Measurements from ENCODE around the gene NT5C1A.

The NT5C1A gene

DNA sequence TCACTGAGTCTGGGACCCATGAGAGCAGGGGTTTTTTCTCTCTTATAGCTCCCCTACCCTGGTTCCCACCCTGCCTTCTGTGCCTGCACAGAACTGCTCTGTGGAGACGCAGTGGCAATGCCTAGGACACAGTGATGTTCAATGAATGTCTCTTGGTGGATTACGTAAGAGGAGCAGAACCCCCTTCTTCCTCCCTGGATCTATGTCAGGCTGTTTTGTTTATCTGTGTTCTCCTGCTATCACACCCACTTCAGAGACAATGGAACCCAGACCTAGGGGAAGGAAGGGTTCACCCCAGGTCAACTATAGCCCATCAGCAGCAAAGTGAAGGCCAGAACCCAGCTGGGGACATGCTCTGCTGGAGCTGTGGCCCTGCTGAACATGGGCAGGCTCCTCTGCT lies 17.3 kb upstream of the NT5C1A start:
- no peak for DNase-seq

DNA sequence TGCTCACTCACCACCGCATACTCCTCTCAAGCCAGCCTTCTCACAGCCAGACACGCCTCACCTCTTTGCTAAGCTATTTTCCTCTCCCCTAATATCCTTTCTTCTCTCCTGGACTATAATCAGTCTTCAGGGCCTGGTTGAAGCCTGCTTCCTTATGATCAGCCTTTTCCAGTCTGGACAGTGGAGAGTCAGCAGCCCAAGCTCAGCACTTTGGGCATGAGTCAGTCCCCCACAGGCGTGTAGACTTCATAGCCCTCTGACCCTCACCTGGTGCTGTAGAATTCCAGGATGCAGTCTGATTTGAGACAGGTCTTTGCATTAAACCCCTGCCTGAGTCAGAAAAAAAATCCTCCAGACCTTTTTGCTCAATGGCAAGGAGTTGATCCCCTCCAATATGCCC lies 16.8 kb upstream of the NT5C1A start:
- no peak for DNase-seq

DNA sequence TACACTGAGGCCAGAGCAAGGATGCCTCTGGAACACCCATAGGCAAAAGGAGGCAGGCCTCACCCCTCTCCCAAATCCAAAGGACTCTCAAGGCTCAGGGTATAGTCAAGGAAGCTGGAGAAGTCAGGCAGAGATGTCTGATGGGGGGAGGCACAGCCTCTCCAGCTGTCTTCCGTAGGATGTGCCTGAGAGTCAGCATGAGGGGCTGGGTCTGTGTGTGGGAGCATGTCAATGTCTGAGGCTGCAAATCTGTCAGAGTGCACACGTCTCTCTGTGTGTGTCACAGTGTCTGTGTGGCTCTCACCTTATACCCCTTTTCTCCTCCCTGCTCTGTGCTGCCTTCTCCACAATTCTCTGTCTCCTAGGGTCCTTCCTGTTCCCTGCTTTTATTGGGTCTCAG lies 15.3 kb upstream of the NT5C1A start:
- no peak for DNase-seq

DNA sequence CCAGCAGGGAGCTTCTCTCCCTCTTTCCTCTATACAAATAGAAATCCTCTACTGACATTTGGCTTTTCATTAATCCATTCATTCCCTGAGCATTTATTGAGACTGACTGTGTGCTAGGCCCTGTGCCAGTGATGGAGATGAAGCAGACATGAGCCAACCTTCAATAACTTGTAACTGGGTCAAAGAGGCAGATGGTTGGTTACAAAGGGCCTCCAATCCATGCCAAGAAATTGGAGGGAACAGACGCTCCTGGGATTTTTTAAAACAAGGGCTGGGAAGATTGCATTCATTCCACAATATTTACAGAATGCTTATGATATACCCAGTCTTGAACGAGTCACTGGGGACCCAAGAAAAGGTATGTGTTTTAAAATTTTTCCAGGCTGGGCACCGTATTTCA lies 13.2 kb upstream of the NT5C1A start:
- DNase-seq: no peak

DNA sequence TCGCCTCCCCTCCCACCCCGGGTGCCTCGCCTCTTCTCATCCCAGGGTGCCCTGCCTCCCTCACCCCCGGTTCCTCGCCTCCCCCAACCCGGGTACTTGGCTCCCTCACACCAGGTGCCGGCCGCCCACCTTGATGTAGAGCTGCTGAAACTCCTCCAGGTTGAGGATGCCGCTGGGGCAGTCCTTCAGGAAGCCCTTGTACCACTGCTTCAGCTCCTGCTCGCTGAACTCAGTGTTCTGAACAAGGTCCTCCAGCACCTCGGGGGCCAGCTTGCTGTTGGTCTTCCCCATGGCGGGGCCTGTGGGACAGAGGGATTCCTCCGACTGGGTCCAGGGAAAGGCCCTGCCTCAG lies 12.4 kb upstream of the NT5C1A start:
- no peak for DNase-seq

DNA sequence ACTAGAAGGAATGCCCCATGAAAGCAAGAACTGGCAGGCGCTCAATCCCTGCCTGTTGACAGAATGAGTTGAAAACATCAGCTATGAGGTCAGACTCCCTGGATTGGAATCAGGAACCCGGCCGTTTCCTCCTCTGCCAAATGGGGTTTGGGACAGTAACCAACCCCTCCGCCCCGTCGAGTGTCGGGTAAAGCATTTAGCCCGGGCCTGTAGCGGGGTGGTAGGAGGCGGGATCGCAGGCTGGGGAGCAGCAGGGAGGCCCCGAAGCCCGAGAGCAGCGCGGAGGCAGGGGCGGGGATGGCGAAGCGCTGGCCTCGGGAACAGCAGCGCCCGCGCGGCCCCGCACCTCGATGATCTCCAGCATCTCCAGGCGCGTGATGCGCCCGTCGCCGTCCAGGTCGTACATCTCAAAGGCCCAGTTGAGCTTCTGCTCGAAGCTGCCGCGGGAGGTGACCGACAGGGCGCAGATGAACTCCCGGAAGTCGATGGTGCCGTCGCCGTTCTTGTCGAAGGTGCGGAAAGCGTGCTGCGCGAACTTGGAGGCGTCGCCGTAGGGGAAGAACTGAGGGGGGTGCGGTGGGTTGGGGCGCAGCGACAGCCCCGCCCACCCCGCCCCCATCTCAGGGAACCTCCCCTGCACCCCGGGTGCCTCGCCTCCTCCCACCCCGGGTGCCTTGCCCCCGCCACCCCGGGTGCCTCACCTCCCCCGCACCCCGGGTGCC lies 11.8 kb upstream of the NT5C1A start:
- peak; percentile 74 for DNase-seq

DNA sequence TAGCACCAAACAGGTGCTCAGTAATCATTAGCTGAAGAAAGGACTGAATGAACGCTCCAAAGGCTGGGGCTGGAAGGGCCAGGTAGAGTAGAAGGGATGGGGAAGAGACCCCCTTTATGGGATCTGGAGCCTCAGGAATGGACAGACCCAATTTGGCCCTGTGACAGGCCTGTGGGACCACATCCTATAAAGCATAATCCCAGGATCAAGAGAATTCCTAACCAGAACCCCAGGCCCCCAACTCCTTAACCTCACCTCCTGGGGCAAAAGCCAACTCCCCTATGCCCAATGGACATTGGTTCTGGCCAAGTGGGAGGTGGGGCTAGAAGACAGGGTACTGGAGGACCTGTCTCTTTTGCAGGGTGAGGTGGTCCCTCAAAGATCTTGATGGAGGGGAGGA lies 10.1 kb upstream of the NT5C1A start:
- no peak for DNase-seq

DNA sequence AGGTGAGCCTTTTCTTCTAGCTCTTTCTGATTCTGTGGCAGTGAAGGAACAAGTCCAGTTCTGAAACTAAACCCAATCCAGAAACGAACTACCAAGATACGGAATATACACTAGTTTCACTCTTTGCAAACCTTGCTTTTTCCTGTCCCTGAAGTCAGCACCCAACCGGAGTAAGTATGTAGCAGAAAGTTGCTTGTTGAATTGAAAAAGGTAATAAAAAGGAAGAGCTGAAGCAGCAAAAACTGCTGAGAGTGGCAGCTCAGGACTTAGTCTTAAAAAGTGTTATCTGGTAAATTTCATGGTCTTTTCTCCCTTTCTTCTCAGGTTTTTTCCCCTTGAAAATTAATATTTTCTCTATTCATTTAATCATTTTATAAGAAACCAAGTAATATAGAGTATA lies 9.4 kb upstream of the NT5C1A start:
- no peak for DNase-seq

DNA sequence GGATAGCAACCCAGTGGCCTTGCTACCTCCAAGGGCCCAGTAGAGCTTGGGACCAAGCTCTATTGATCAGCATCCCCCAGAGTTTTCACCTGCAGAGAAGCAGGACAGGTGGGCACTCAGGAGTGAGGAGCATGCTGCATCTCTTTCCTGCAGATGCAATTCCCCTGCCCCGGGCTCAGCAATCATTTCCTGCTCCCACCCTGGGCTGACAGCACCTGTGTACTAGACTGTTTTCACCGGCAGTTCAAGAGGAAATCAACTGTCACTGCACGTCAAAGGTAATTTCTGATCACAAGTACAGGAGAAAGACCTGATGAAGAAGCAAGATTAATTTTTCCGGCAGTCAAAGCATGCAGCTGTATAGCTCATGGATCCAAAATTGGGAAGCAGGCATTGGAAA lies 8.8 kb upstream of the NT5C1A start:
- peak; percentile 49 for DNase-seq

DNA sequence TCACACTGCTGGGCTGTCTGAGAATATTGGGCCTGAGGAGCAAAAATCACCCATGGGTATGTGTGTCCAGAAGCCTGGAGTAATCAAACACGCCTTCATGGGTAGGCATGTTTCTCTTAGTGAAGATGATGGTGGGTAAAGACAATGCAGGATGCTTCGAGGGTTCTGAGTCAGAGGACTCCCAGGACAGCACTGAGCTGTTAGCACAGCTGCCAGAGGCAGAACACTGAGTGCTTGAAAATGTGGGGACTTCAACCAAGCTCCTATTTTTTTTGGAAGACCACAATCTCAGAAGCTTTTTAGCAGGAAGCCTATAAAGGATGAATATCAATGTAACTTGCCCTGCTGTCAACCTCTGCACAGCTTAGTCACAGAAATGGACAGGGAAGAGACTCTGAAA lies 7.9 kb upstream of the NT5C1A start:
- no peak for DNase-seq

DNA sequence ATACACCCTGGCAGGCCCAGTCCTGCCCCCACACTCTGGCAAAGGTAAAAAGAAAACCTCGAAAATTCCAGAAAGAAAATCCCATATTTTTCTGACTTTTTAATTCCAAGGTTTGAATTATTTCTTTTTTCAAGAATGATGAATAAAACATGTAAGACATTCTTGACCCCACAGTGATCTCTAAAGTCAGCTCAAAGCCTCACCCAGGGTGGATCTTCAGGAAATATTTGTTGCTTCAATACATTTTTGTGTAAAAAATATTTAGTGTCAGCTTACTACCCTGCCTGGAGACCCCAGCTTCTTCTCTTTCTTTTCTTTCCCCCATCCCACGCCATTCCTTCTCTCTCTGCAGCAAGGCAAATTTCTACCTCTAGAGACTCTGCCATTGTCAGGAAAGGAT lies 7.0 kb upstream of the NT5C1A start:
- no peak for DNase-seq

DNA sequence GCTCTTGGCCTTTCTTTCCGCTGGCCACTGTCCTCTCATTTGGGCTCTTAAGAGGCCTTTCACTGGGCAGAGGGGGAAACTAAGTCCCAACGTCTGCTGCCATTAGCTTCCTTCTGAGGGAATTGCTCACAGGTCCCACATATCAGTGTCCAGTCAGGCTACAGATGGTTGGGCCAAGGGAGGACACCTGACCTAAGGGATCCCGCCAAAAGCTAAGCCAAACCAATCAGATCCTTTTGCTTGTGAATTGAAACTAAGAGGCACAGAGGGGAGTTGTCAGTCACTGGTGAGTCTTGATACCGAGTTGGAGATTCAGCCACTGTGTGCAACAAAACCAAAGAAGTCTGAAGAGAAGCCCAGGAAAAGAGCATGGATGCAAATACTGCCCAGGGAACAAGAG lies 5.7 kb upstream of the NT5C1A start:
- DNase-seq: no peak

DNA sequence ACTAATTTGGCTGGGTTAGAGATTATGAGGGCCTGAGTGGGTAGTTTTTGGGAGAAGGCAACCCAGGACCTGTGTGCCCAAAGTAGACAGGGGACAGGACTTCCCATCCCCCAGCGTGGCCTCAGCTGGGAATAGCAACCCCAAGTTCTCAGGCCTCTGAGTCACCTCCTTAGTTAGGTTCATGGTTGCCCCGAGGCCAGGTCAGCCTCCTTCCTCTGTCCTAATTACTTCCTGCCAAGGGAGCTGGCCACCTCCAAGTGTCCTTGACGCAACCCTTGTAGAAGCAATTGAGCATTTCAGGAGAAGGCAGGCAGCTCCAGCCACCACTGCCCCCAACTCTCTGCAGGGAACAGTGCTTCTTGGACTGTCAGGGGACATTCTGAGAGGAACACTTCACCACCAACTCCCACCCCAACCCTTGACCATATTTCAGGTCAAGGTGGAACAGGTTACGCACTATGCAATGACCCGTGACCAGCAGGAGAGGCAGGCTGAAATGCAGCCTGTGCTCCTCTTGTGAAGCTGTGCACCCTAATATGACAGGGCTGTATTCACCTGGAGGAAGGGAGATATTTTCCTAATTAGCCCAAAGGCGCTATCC lies 5.1 kb upstream of the NT5C1A start:
- no peak for DNase-seq

DNA sequence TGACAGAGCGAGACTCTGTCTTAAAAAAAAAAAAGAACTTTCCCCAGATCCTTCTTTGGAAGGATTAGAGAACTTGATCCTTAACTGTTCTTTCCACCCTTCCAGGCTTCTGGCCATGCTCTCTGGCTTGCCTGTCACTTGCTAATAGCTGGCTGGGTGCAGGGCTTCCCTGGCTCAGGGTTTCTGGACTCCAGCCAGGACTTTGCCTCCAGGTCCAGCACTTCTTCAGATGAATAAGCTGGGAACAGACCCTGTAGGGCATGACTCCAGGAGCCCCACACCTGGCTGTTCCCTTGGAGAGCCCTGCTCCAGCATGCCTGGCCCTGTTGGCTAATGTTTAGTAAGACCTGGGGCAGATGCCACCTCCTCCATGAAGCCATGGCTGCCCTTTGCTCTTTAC lies 3.3 kb upstream of the NT5C1A start:
- DNase-seq: no peak

DNA sequence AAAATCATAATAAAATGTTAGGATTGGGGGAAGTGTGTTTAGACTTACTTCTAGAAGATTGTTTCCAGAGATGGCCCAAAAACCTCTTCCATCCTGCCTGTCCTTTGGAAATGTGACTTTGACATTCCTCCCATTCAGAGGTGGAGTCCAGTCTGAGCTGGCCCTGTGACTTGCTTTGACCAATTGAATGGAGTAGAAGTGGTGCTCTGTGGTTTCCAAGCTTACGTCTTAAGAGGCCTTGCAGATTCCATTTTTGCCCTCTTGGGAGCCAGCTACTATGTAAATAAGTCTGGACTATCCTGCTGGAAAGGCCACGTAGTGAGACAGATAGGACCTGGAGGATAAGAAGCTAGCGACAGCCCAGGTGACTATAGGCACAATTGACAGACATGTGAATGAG lies 1.3 kb upstream of the NT5C1A start:
- no peak for DNase-seq

DNA sequence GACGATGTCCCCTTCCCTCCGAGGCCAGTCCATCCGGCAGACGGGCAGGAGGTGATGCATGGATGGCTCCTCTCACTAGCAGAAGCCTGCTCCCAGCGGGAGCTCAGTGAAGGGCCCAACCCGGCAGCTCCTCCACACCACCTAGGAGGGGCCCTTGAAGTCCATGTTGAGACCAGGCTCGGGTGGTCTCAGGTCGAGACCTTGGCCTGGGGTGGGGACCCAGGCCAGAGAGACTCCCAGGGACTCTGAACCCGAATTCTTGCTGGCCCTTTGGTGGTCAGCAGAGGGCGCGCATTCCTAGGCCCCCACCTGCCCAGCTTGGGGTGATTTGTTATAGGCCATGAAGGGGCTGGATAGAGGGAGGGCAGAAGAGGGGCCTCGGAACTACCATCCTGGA lies 642 bp upstream of the NT5C1A start:
- peak; percentile 55 for DNase-seq

DNA sequence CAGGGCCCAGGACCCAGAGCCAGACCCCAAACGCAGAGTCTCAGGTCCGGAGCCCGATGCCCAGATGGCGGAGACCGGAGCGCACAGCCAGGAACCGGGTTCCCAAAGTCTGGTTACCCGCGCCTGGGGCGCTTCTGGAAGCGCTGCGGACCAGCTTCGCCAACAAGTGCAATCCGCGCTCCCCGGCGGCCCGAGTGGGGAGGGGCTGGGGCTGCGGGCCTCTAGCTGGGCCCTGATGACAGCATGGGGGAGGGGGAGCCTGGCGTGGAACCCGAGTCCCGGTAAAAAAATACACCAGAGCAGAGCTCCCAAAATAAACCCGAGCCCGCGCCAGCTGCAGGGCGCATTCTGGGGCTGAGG lies 494 bp downstream of the NT5C1A start:
- DNase-seq: peak; percentile 29

DNA sequence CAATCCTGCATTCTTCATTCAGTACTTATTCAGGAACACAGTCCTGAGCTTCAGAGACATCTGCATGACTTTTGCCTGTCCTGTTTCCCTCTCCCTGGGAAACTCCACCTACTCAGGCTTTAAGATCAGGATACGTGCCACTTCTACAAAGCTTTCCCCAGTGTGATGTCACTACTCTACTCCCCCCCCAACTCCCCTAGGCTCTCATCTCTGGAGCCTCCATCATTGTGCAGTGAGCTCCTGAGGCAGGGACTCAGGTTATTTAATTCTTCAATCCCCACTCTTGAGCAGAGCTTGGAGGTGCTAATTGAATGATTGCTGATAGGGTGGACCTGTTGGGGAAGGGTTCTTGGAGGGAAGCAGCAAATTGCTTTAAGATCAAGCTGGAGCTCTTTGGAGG lies 1.2 kb downstream of the NT5C1A start:
- DNase-seq: no peak

DNA sequence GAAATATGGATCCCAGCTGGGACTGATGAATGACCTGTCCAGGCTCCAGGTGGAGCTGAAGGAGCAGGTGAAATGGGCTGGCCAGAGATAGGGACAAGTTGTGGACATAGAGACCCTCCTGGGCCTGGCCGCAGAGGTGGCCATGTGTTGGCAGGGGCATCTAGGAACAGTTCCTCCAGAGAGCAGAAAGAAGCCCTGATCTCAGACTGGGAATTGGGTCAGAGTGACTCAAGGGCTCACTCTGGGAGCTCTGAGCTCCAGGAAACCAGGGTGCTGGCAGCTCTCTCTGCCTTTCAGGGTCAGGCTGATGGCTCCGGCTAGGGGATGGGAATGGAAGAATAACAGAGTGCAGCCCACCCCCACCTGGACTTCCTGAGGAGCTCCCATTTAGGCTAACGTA lies 3.0 kb downstream of the NT5C1A start:
- no peak for DNase-seq

DNA sequence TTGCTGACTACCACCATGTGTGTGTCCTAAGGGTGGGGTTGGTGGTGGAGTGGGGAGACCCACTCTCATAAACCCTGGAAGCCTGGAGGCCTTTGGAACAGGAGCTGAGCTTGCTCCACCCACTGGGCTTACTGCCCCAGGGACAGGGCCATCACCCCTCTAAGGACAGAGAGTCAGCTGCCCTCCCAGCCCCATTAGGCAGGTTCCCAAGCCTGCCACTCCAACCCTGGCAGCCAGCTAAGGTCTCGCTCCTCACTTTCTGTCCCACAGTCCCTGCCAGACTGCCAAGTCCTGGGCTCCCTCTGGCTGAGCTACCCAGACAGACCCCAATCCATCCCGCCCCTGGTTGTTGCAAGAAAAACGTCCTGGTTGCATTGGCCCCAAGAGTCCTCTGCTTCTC lies 3.8 kb downstream of the NT5C1A start:
- no peak for DNase-seq

DNA sequence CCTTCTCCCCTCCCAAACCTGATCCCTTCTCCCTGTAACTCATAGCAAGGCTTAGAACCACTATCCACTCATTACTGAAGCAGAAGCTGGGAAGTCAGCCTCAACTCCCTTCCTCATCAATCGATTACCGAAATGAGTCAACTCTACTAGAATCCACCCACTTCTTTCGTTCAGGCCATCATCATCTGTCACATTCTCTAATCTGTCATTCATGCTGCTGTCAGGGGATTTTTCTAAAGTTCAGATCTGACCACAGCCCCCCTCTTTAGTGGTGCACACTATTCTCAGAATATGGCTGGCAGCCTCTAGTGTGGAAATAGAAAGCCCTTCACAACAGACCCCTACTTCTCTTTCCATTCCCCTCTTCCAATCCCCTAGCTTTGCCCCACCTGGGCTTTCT lies 5.1 kb downstream of the NT5C1A start:
- no peak for DNase-seq

DNA sequence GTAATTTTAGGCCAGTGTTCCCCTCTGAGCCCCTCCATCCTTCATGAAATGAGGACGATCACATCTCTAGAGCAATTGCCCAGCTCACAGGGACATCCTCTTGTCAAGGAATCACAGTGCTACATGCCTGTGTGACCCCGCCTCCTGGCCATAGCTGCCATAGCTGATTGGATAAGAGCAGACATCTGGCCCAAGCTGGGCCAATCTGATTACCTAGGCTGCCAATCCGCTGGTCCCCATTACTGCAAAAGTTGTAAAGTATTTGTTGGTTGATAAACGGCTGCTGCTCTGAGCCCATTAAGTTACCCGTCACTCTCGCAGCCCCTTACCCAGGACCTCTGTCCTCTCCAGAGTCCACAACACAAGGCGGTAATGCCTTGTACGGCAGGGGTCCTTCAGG lies 8.3 kb downstream of the NT5C1A start:
- no peak for DNase-seq

DNA sequence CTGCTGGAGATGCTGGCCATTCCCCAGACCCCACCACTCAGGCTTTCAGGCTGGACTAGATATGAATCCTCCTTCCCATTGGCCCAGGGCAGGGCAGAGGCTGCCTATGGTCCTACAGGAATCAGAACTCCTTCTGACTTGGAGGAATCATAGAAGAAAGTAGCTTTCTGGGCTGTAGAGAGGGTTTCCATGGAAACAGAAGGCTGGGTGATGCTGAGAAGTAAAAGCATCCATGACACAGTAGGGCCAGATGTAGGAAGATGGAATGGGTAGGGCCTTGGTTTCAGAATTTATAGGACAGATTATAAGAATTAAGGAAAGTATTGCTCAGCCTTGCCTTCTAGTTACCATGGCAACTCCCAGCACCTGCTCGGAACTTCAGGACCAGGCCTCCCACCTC lies 9.0 kb downstream of the NT5C1A start:
- DNase-seq: no peak

DNA sequence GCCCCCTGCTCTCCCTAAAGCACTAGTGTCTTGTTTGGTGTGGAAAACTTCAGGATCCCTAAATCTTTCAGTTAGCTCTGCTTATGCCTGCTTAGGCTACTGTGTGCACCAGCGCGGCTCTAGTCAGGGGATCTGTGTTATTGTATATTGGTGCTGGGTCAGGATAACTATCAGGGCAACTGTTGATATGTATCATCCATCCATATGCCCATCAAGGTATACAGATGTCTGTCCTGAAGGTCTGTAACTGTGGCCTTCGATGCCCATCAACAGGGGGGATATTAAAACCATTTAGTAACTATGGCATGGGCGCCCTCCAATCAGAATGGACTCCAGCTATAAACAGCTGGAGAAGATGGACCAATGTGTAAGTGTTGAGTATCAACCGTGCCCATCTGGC lies 12.4 kb downstream of the NT5C1A start:
- no peak for DNase-seq

DNA sequence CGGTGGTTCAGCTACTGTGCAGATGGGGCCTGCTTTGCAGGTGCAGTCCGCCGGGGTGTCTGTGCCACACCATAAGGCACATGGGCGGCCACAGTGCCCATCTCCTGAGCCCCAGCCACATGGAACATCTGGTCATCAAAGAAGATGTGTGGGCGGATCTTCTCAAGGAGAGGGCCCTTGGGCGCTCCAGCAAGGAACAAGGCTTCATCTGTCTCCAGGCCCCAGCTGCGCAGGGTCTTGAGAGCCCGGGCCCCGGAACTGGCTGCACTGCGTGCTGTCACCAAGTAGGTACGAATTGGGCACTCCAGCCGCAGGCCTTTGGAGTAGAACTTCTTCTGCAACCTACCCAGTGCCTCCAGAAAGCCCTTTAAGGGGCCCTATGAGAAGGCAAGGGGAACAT lies 12.8 kb downstream of the NT5C1A start:
- no peak for DNase-seq

Measured in CD4-positive, alpha-beta T cell treated with Interleukin-17A for 4 hours (primary cell).